ENCODE results near the gene FOXC2.

- TF ChIP-seq CTCF (IDR thresholded peaks at IDR 0.05) (no peak), POLR2A (IDR thresholded peaks at IDR 0.05) (no peak)
Observed at GRCh38 chr16:86601356-86601755, 34.7 kb downstream of the FOXC2 start.
